ENCODE measurements around the gene RASGEF1B.
"Not testable (repeated sequence)": the region's sequence is repeated elsewhere in the genome, so short reads cannot be mapped to it uniquely, and the experiment has no call there.

DNA sequence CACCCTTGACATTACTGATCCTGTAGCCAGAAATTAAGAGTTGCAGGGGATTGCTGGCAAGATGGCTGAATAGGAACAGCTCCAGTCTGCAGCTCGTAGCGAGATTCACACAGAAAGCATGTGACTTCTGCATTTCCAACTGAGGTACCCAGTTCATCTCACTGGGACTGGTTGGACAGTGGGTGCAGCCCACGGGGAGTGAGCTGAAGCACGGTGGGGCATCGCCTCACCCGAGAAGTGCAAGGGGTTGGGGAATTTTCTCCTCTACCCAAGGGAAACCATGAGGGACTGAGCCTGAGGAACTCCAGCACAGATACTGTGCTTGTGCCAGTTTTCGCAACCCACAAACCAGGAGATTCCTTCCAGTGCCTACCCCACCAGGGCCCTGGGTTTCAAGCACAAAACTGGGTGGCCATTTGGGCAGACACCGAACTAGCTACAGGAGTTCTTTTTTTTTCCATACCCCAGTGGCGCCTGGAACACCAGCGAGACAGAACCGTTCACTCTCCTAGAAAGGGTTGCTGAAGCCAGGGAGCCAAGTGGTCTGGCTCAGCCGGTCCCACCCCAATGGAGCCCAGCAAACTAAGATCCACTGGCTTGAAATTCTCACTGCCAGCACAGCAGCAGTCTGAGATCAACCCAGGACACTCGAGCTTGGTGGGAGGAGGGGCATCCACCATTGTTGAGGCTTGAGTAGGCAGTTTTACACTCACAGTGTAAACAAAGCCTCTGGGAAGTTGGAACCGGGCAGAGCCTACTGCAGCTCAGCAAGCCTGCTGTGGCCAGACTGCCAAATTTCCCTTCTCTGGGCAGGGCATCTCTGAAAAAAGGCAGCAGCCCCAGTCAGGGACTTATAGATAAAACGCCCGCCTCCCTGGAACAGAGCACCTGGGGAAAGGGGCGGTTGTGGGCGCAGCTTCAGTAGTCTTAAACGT lies 1.9 kb upstream of the RASGEF1B start:
- TF ChIP-seq, protein P1, sequence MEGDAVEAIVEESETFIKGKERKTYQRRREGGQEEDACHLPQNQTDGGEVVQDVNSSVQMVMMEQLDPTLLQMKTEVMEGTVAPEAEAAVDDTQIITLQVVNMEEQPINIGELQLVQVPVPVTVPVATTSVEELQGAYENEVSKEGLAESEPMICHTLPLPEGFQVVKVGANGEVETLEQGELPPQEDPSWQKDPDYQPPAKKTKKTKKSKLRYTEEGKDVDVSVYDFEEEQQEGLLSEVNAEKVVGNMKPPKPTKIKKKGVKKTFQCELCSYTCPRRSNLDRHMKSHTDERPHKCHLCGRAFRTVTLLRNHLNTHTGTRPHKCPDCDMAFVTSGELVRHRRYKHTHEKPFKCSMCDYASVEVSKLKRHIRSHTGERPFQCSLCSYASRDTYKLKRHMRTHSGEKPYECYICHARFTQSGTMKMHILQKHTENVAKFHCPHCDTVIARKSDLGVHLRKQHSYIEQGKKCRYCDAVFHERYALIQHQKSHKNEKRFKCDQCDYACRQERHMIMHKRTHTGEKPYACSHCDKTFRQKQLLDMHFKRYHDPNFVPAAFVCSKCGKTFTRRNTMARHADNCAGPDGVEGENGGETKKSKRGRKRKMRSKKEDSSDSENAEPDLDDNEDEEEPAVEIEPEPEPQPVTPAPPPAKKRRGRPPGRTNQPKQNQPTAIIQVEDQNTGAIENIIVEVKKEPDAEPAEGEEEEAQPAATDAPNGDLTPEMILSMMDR (IDR thresholded peaks at IDR 0.05): not testable (repeated sequence)
- not testable (repeated sequence) for TF ChIP-seq POLR2A (IDR thresholded peaks at IDR 0.05)
- peak in 1 of 2 donors; percentile 21 for TF ChIP-seq POLR2AphosphoS5 (IDR thresholded peaks at IDR 0.05; ENCODE audit: insufficient read depth in 1 of 2, low read depth in 1 of 2)

Measured in vagina (tissue), 2 donors.